Adrenal gland (tissue), 5 donors: ENCODE measurements around the gene DHPS.
A peak's percentile ranks its signal among the peaks of the same experiment; 100 is the strongest.

Source experiments
- POLR2A ChIP-seq, 2 donors: fragments of 450-650 bp; IDR thresholded peaks; one replicate each; pipeline ENCODE4 v1.6.1; 2017; ENCODE audit warnings: antibody characterized with exemption in 2 of 2, mild to moderate bottlenecking in 2 of 2, moderate library complexity in 1 of 2
- TF ChIP-seq, protein P1 (sequence below), 6 experiments: fragments of 450-650 bp in 4 of 6; fragments of 200-600 bp in 2 of 6; sonication (generic) in 1 of 6; IDR thresholded peaks; 1 replicate in 5 of 6; 2 replicates in 1 of 6; pipeline versions ENCODE4 v1.5.1 to v1.8.0; 2016 to 2021; ENCODE audit warnings: antibody characterized with exemption in 6 of 6, mild to moderate bottlenecking in 2 of 6, moderate library complexity in 1 of 6
- donor health status: DM: no; HTN: no; CAD: no.

DNA sequence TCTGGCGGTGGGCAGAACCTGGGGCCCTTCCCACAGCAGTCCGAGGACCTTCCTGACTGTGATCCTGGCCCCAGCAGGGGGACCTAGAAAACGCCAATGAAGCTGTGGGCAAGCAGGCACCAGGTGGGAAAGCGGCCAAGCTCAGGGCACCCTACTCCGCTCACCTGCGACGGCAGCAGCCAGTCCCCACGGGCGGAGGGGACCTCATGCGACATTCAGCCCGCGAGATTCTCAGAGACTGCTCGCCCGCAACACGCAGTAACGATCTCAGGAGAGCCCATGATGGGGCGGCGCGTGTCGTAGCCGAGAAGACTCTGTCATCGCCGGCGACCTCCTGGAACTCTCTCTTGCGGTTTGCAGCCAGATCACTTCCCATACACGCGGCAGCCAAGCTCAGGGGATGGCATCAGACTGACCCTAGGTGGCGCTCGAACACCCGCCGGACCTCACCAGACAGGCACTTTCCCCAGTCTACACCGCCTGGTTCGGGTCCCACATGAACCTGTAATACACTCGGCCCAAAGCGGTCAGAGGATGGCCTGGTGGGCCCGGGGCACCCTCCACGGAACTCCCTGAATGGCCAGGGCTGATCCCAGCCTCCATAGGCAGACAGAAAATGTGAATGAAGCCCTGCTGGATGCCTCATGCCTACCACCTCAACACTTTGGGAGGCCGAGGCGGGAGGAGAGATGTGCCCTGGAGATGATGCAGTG lies 41.6 kb downstream of the DHPS start:
- TF ChIP-seq, protein P1, sequence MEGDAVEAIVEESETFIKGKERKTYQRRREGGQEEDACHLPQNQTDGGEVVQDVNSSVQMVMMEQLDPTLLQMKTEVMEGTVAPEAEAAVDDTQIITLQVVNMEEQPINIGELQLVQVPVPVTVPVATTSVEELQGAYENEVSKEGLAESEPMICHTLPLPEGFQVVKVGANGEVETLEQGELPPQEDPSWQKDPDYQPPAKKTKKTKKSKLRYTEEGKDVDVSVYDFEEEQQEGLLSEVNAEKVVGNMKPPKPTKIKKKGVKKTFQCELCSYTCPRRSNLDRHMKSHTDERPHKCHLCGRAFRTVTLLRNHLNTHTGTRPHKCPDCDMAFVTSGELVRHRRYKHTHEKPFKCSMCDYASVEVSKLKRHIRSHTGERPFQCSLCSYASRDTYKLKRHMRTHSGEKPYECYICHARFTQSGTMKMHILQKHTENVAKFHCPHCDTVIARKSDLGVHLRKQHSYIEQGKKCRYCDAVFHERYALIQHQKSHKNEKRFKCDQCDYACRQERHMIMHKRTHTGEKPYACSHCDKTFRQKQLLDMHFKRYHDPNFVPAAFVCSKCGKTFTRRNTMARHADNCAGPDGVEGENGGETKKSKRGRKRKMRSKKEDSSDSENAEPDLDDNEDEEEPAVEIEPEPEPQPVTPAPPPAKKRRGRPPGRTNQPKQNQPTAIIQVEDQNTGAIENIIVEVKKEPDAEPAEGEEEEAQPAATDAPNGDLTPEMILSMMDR (IDR thresholded peaks at IDR 0.05): peak; percentile 53 to 75 (median 62)
- TF ChIP-seq POLR2A (IDR thresholded peaks at IDR 0.05): no peak
